Vagina (tissue), 2 donors: ENCODE measurements around the gene FPR2. TPM values are rescaled to one million over a fixed set of nuclear protein-coding genes. Genes with fewer than 3 reads are reported as not detected.

Source experiments
- DNase-seq, 2 donors: peaks; one replicate each; pipeline ENCODE4 v3.0.0-alpha.2; 2017; ENCODE audit errors: extremely low spot score in 2 of 2
- H3K27ac ChIP-seq: fragments of 200-600 bp; sonication (generic); one replicate; pipeline ENCODE4 v1.5.1; 2019
- H3K27me3 ChIP-seq: fragments of 200-600 bp; sonication (generic); one replicate; pipeline ENCODE4 v1.5.1; 2019
- H3K36me3 ChIP-seq, 2 donors: fragments of 200-600 bp; sonication (generic); one replicate each; pipeline ENCODE4 v1.5.1; 2017 to 2019
- H3K4me1 ChIP-seq: fragments of 200-600 bp; sonication (generic); one replicate; pipeline ENCODE4 v1.5.1; 2019
- H3K4me3 ChIP-seq, 2 donors: fragments of 200-600 bp; sonication (generic); 1 replicate in 1 of 2; 2 replicates in 1 of 2; pipeline ENCODE4 v1.5.1; 2016 to 2019
- H3K9me3 ChIP-seq: fragments of 200-600 bp; sonication (generic); one replicate; pipeline ENCODE4 v1.5.1; 2019
- CTCF ChIP-seq, 3 experiments: fragments of 450-650 bp in 2 of 3; fragments of 200-600 bp in 1 of 3; sonication (generic) in 1 of 3; IDR thresholded peaks; one replicate each; pipeline ENCODE4 v1.5.1; 2017 to 2019; ENCODE audit warnings: antibody characterized with exemption in 3 of 3, mild to moderate bottlenecking in 2 of 3, moderate library complexity in 2 of 3
- POLR2A ChIP-seq, 2 donors: fragments of 450-650 bp; IDR thresholded peaks; one replicate each; pipeline ENCODE4 v1.6.1; 2017; ENCODE audit warnings: antibody characterized with exemption in 2 of 2, mild to moderate bottlenecking in 2 of 2, moderate library complexity in 2 of 2
- POLR2AphosphoS5 ChIP-seq, 2 donors: sonication (generic); formaldehyde crosslinking; IDR thresholded peaks; one replicate each; pipeline ENCODE4 v1.9.0; 2017; ENCODE audit warnings: antibody characterized with exemption in 2 of 2, mild to moderate bottlenecking in 2 of 2, low read depth in 1 of 2; ENCODE audit not compliant: insufficient read depth in 1 of 2
- intact Hi-C: fragments of 100-400 bp; cut with DNase I; formaldehyde crosslinking; loops from one replicate; pipeline ENCODE4 v1.15.1; 2023
- total RNA-seq: library from RNA; depleted of rRNA; stranded (reverse); fragments of >200 nt; gene quantifications from one replicate; pipeline ENCODE4 v1.2.3, GENCODE V29; 2016

The FPR2 gene
- total RNA-seq, 1 donor from 2014 or later = not detected

GRCh38 chr19:51792932-51793331, 32.0 kb downstream of the FPR2 start:
- Histone ChIP-seq H3K9me3 (no peaks in the 10 kb centered on the region), H3K4me3 (no peak overlapping the region), H3K4me1 (no peaks in the 10 kb centered on the region), H3K27ac (no peak overlapping the region), H3K27me3 (no peaks in the 10 kb centered on the region), H3K36me3 (no peaks in the 10 kb centered on the region)
- TF ChIP-seq CTCF (IDR thresholded peaks at IDR 0.05) (no peak), POLR2A (IDR thresholded peaks at IDR 0.05) (no peak), POLR2AphosphoS5 (IDR thresholded peaks at IDR 0.05; ENCODE audit: insufficient read depth in 1 of 2, low read depth in 1 of 2) (no peak)
- intact Hi-C loops = no loop called here
- DNase-seq = no peak

- no peaks in the 10 kb centered on the region for H3K36me3 ChIP-seq
- no peak for TF ChIP-seq CTCF (IDR thresholded peaks at IDR 0.05)
- TF ChIP-seq POLR2AphosphoS5 (IDR thresholded peaks at IDR 0.05; ENCODE audit: insufficient read depth in 1 of 2, low read depth in 1 of 2) = no peak
- H3K9me3 ChIP-seq = no peaks in the 10 kb centered on the region
- no peaks in the 10 kb centered on the region for H3K27me3 ChIP-seq
- no peak overlapping the region for H3K27ac ChIP-seq
- peak in 1 of 2 donors; percentile 5 for DNase-seq
- intact Hi-C loops = no loop called here
- no peak overlapping the region for H3K4me3 ChIP-seq
- peaks cover 2% of the 10 kb centered on the region for H3K4me1 ChIP-seq
These were observed 33.0 kb downstream of the FPR2 start for GRCh38 chr19:51793994-51794393.

- Histone ChIP-seq H3K4me1 (peaks cover 12% of the 10 kb centered on the region), H3K36me3 (no peaks in the 10 kb centered on the region), H3K27me3 (no peaks in the 10 kb centered on the region), H3K4me3 (no peak within 1 kb of the TSS), H3K27ac (no peak within 1 kb of the TSS), H3K9me3 (no peaks in the 10 kb centered on the region)
- intact Hi-C loops = no loop called here
- no peak for DNase-seq
- TF ChIP-seq POLR2A (IDR thresholded peaks at IDR 0.05) (no peak), POLR2AphosphoS5 (IDR thresholded peaks at IDR 0.05; ENCODE audit: insufficient read depth in 1 of 2, low read depth in 1 of 2) (no peak), CTCF (IDR thresholded peaks at IDR 0.05) (no peak)
These were observed 34.0 kb downstream of the FPR2 start, which contains the start of gene FPR3 for GRCh38 chr19:51794885-51795490. Gene FPR3 (plus strand): TSS chr19:51795157. CDS start chr19:51823749, 28,592 bp downstream.

GRCh38 chr19:51796195-51796679, 35.3 kb downstream of the FPR2 start:
- no peak for TF ChIP-seq CTCF (IDR thresholded peaks at IDR 0.05)
- no peak for TF ChIP-seq POLR2AphosphoS5 (IDR thresholded peaks at IDR 0.05; ENCODE audit: insufficient read depth in 1 of 2, low read depth in 1 of 2)
- TF ChIP-seq POLR2A (IDR thresholded peaks at IDR 0.05) = no peak
- no peak overlapping the region for H3K27ac ChIP-seq
- DNase-seq = no peak

GRCh38 chr19:51797480-51797879, 36.5 kb downstream of the FPR2 start:
- no peak for TF ChIP-seq CTCF (IDR thresholded peaks at IDR 0.05)
- no peak for TF ChIP-seq POLR2A (IDR thresholded peaks at IDR 0.05)
- no peak for TF ChIP-seq POLR2AphosphoS5 (IDR thresholded peaks at IDR 0.05; ENCODE audit: insufficient read depth in 1 of 2, low read depth in 1 of 2)
- intact Hi-C loops = no loop called here
- Histone ChIP-seq H3K27me3 (no peaks in the 10 kb centered on the region), H3K36me3 (no peaks in the 10 kb centered on the region), H3K4me3 (no peak overlapping the region), H3K4me1 (peaks cover 12% of the 10 kb centered on the region), H3K9me3 (no peaks in the 10 kb centered on the region), H3K27ac (no peak overlapping the region)
- DNase-seq = no peak

More at GRCh38 chr19:51796195-51796679, 35.3 kb downstream of the FPR2 start:
- intact Hi-C loops = no loop called here
- H3K27me3 ChIP-seq = no peaks in the 10 kb centered on the region
- no peaks in the 10 kb centered on the region for H3K36me3 ChIP-seq
- H3K9me3 ChIP-seq = no peaks in the 10 kb centered on the region
- H3K4me1 ChIP-seq = peaks cover 12% of the 10 kb centered on the region
- H3K4me3 ChIP-seq = peak overlapping the region in 1 of 2 donors; percentile 5
